SK-N-MC (cell line): ENCODE measurements around the gene FHOD3.

Source experiments
- EZH2 ChIP-seq: fragments of 200-600 bp; sonication (generic); IDR thresholded peaks from one replicate; pipeline ENCODE4 v1.6.1; 2017; ENCODE audit warnings: antibody characterized with exemption
- FOXP2 ChIP-seq: optimal IDR thresholded peaks from 2 replicates; pipeline ENCODE3; 2011; ENCODE audit warnings: mild to moderate bottlenecking, moderate library complexity; ENCODE audit not compliant: insufficient read depth; ENCODE audit errors: extremely low read length, control extremely low read depth
- POLR2AphosphoS5 ChIP-seq: IDR thresholded peaks from 2 replicates; pipeline ENCODE4 v1.6.1; 2012; ENCODE audit warnings: mild to moderate bottlenecking, low read depth, low read length, borderline replicate concordance

GRCh38 chr18:36572135-36572856 lies 274.8 kb downstream of the FHOD3 start:
- no peak for TF ChIP-seq EZH2
- no peak for TF ChIP-seq POLR2AphosphoS5
- TF ChIP-seq FOXP2: no peak
